Measurements from ENCODE around the gene CHIT1.

DNA sequence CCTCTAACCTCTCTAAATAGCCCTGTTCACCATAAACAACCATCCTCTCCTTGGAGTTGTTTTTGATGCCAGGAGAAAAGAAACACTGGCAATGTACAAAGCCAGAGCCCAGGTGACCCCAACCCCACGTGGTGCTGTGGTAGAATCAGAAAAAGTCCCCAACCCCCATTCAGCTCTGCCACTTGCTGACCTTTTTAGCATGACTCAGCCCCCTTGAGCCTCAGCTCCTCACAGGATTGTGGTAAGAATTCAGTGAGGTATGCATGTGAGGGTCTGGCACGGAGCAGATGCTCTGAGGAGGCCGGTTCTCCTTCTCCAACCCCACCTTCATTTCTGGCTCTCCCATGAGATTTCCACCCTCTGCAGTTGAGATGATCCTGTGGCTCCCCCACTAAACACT is 31.8 kb downstream of the CHIT1 start:
- TF ChIP-seq POLR2AphosphoS5 (IDR thresholded peaks at IDR 0.05) (no peak), CTCF (IDR thresholded peaks at IDR 0.05) (no peak), POLR2A (IDR thresholded peaks at IDR 0.05) (no peak)
